Spleen (tissue), 11 donors: ENCODE results near the gene SLC22A23. TPM values are rescaled to one million over a fixed set of nuclear protein-coding genes. Genes with fewer than 3 reads are reported as not detected.

Experiments
- DNase-seq: peaks from one replicate; pipeline ENCODE4 v3.0.0-alpha.2; 2020
- H3K27ac ChIP-seq, 8 donors: fragments of 200-600 bp; sonication (generic) in 7 of 8; 1 replicate in 4 of 8; 2 replicates in 4 of 8; pipeline versions ENCODE4 v1.5.0 to v1.8.0; 2016 to 2021; ENCODE audit warnings: inconsistent platforms in 4 of 8, mild to moderate bottlenecking in 4 of 8, moderate library complexity in 1 of 8
- H3K27me3 ChIP-seq, 7 donors: fragments of 200-600 bp; sonication (generic) in 6 of 7; replicated peaks in 1 of 7; 1 replicate in 4 of 7; 2 replicates in 3 of 7; pipeline versions ENCODE4 v1.5.0 to v1.8.0; 2016 to 2021; ENCODE audit warnings: inconsistent platforms in 3 of 7, mild to moderate bottlenecking in 1 of 7
- H3K36me3 ChIP-seq, 6 donors: fragments of 200-600 bp; sonication (generic) in 5 of 6; 1 replicate in 4 of 6; 2 replicates in 2 of 6; pipeline versions ENCODE4 v1.5.0 to v1.8.0; 2016 to 2021; ENCODE audit warnings: inconsistent platforms in 2 of 6
- H3K4me1 ChIP-seq, 6 donors: fragments of 200-600 bp; sonication (generic) in 5 of 6; 1 replicate in 3 of 6; 2 replicates in 3 of 6; pipeline versions ENCODE4 v1.5.0 to v1.8.0; 2016 to 2021; ENCODE audit warnings: inconsistent platforms in 3 of 6
- H3K4me3 ChIP-seq, 8 donors: fragments of 200-600 bp; sonication (generic) in 7 of 8; 1 replicate in 4 of 8; 2 replicates in 4 of 8; pipeline versions ENCODE4 v1.5.0 to v1.8.0; 2016 to 2021; ENCODE audit warnings: inconsistent platforms in 4 of 8, mild to moderate bottlenecking in 4 of 8, moderate library complexity in 2 of 8
- H3K9me3 ChIP-seq, 8 donors: fragments of 200-600 bp; sonication (generic) in 7 of 8; 1 replicate in 4 of 8; 2 replicates in 4 of 8; pipeline versions ENCODE4 v1.5.0 to v1.8.0; 2016 to 2021; ENCODE audit warnings: inconsistent platforms in 4 of 8
- CTCF ChIP-seq, 11 experiments: fragments of 200-600 bp in 7 of 11; fragments of 450-650 bp in 4 of 11; sonication (generic) in 4 of 11; IDR thresholded peaks in 8 of 11; conservative IDR thresholded peaks in 3 of 11; 1 replicate in 7 of 11; 2 replicates in 4 of 11; pipeline versions ENCODE4 v1.4.0 to v1.8.0; 2016 to 2021; ENCODE audit warnings: antibody characterized with exemption in 11 of 11, inconsistent platforms in 4 of 11, mild to moderate bottlenecking in 1 of 11
- POLR2A ChIP-seq, 3 donors: fragments of 450-650 bp; IDR thresholded peaks; one replicate each; pipeline ENCODE4 v1.5.1; 2017; ENCODE audit warnings: antibody characterized with exemption in 3 of 3, mild to moderate bottlenecking in 1 of 3
- POLR2AphosphoS5 ChIP-seq, 3 donors: sonication (generic); formaldehyde crosslinking; IDR thresholded peaks; one replicate each; pipeline ENCODE4 v1.5.1; 2017; ENCODE audit warnings: antibody characterized with exemption in 3 of 3
- WGBS, 5 donors: extraction: QIAGEN DNeasy Blood & Tissue Kit in 3 of 5; methylation state at CpG; one replicate each; pipeline versions ENCODE4 v1.1.5 to v1.1.7; 2013 to 2018; 5-methylcytosine and 5-hydroxymethylcytosine counted together
- intact Hi-C: fragments of 100-400 bp; cut with DNase I; formaldehyde crosslinking; loops from one replicate; pipeline ENCODE4 v1.15.0; 2023; ENCODE audit warnings: low total_unique reads
- polyA plus RNA-seq, 3 donors: library from polyadenylated mRNA; stranded (reverse); fragments of 200-250 nt; gene quantifications; one replicate each; pipeline ENCODE4 v1.2.1, GENCODE V29; 2013
- total RNA-seq, 7 donors: library from RNA; depleted of rRNA in 3 of 7; stranded (reverse); fragments of >200 nt in 3 of 7; fragmentation: NEBNext Ultra II Directional in 4 of 7; extraction: Animal tissue kit (Norgen Biotek cat#: 25700) in 4 of 7; gene quantifications; one replicate each; pipeline versions ENCODE4 v1.1.0 to v1.2.1, GENCODE V29; 2016 to 2021
- donor health status: healthy with polysubstance abuse.
- donor health status: DM: no; HTN: no; CAD: no; lungs with moderate emphysema.
- donor health status: DM: no; HTN: no; CAD: no.
- donor health status: Bipolar disorder and iron deficiency.
- donor health status: healthy.
- donor health status: DM: no; HTN: no; CAD: no.
- donor health status: DM: yes; HTN: yes; CAD: no.

SLC22A23 gene
- total and polyA plus RNA-seq, 10 donors = 1.9 to 22.6 (median 18.3) TPM

- 79 to 89% (median 88%) methylated on average over 6 of the region's 6 CpGs for WGBS, 5 donors
- no peak overlapping the region for H3K4me3 ChIP-seq
- no peaks in the 10 kb centered on the region for H3K36me3 ChIP-seq
- no peak for DNase-seq
- H3K9me3 ChIP-seq = no peaks in the 10 kb centered on the region
- peaks cover 0 to 6% (median 0%) of the 10 kb centered on the region in 7 donors for H3K27me3 ChIP-seq
- H3K27ac ChIP-seq = no peak overlapping the region
- intact Hi-C loops = no loop called here
- no peaks in the 10 kb centered on the region for H3K4me1 ChIP-seq
- no peak for TF ChIP-seq POLR2A (IDR thresholded peaks at IDR 0.05)
- TF ChIP-seq POLR2AphosphoS5 (IDR thresholded peaks at IDR 0.05) = no peak
- TF ChIP-seq CTCF (IDR thresholded peaks at IDR 0.05 in 8 of 11, conservative IDR thresholded peaks at IDR 0.05 in 3 of 11) = no peak
These were observed 9.8 kb upstream of the SLC22A23 start for GRCh38 chr6:3466488-3467219.

GRCh38 chr6:3460253-3460652, 3.4 kb upstream of the SLC22A23 start:
- H3K4me1 ChIP-seq = peaks cover 6 to 27% (median 20%) of the 10 kb centered on the region in 6 donors
- H3K27ac ChIP-seq = no peak overlapping the region
- peaks cover 0 to 41% (median 33%) of the 10 kb centered on the region in 7 donors for H3K27me3 ChIP-seq
- 83 to 87% (median 85%) methylated on average over 1 of the region's 1 CpG for WGBS, 5 donors
- H3K9me3 ChIP-seq = no peaks in the 10 kb centered on the region
- no peak for DNase-seq
- intact Hi-C loops = no loop called here
- TF ChIP-seq POLR2AphosphoS5 (IDR thresholded peaks at IDR 0.05) = no peak
- no peak for TF ChIP-seq POLR2A (IDR thresholded peaks at IDR 0.05)
- no peak for TF ChIP-seq CTCF (IDR thresholded peaks at IDR 0.05 in 8 of 11, conservative IDR thresholded peaks at IDR 0.05 in 3 of 11)
- H3K36me3 ChIP-seq = no peaks in the 10 kb centered on the region
- no peak overlapping the region for H3K4me3 ChIP-seq

GRCh38 chr6:3458706-3459421, 2.0 kb upstream of the SLC22A23 start:
- H3K4me3 ChIP-seq = no peak overlapping the region
- intact Hi-C loops = loop anchor here (10.0 kb wide), 1 partner anchor 174 kb away; no protein-coding TSS in a partner anchor
- H3K27ac ChIP-seq = no peak overlapping the region
- no peak for TF ChIP-seq CTCF (IDR thresholded peaks at IDR 0.05 in 8 of 11, conservative IDR thresholded peaks at IDR 0.05 in 3 of 11)
- no peak for TF ChIP-seq POLR2AphosphoS5 (IDR thresholded peaks at IDR 0.05)
- TF ChIP-seq POLR2A (IDR thresholded peaks at IDR 0.05) = no peak
- no peaks in the 10 kb centered on the region for H3K9me3 ChIP-seq
- H3K4me1 ChIP-seq = peaks cover 6 to 36% (median 26%) of the 10 kb centered on the region in 6 donors
- H3K27me3 ChIP-seq = peaks cover 0 to 55% (median 47%) of the 10 kb centered on the region in 7 donors
- no peak for DNase-seq
- H3K36me3 ChIP-seq = no peaks in the 10 kb centered on the region
- WGBS, 5 donors = 75 to 87% (median 84%) methylated on average over 6 of the region's 6 CpGs
